H1 (cell line): Measurements from ENCODE around the gene KRT37. TPM values are rescaled to one million over a fixed set of nuclear protein-coding genes. Genes with fewer than 3 reads are reported as not detected.

Source experiments
- CTCF ChIA-PET: fragments of 300-600 bp; sonication (Branson Sonifier 250); formaldehyde crosslinking; loops from one replicate; lab custom pipeline; 2021; ENCODE audit not compliant: partially characterized antibody; lab: Charles Lee
- POLR2A ChIA-PET: fragments of 300-600 bp; sonication (Branson Sonifier 250); formaldehyde crosslinking; loops from one replicate; lab custom pipeline; 2021; ENCODE audit warnings: inconsistent platforms; ENCODE audit not compliant: partially characterized antibody; lab: Charles Lee
- DNase-seq, 2 experiments: peaks; one replicate each; pipeline versions ENCODE4 v3.0.0 to v3.0.0-alpha.2; 2010 to 2022; ENCODE audit warnings: low spot score in 2 of 2, low read depth in 1 of 2, mixed read lengths in 1 of 2
- FAIRE-seq: peaks from 2 replicates; lab custom pipeline; 2011; peaks lifted over from hg19 to GRCh38; lab: Jason Lieb, UNC
- H2AFZ ChIP-seq: 2 replicates; pipeline ENCODE4 v1.8.1; 2012; ENCODE audit warnings: low read length, inconsistent platforms
- H2AK5ac ChIP-seq: 2 replicates; pipeline ENCODE4 v1.6.1; 2013; ENCODE audit warnings: low read depth, low read length
- H2BK120ac ChIP-seq: replicated peaks from 2 replicates; pipeline ENCODE3; 2013; ENCODE audit warnings: low read depth, low read length, inconsistent platforms
- H2BK12ac ChIP-seq: 2 replicates; pipeline ENCODE4 v1.6.1; 2013; ENCODE audit warnings: low read depth, low read length
- H2BK15ac ChIP-seq: 2 replicates; pipeline ENCODE4 v1.6.1; 2013; ENCODE audit warnings: low read length
- H2BK20ac ChIP-seq: 2 replicates; pipeline ENCODE4 v1.6.1; 2013; ENCODE audit warnings: low read length
- H2BK5ac ChIP-seq: 2 replicates; pipeline ENCODE4 v1.6.1; 2013; ENCODE audit warnings: low read depth, low read length
- H3K14ac ChIP-seq: 2 replicates; pipeline ENCODE4 v1.6.1; 2013; ENCODE audit warnings: inconsistent platforms; ENCODE audit not compliant: insufficient read length
- H3K18ac ChIP-seq: 2 replicates; pipeline ENCODE4 v1.6.1; 2013; ENCODE audit warnings: low read length; ENCODE audit errors: extremely low read depth
- H3K23ac ChIP-seq: 2 replicates; pipeline ENCODE4 v1.6.1; 2013; ENCODE audit warnings: inconsistent platforms; ENCODE audit not compliant: insufficient read length
- H3K23me2 ChIP-seq: 2 replicates; pipeline ENCODE4 v1.6.1; 2013; ENCODE audit warnings: low read depth, low read length
- H3K27ac ChIP-seq: 2 replicates; pipeline ENCODE4 v1.6.1; 2011; ENCODE audit warnings: low read depth, low read length, inconsistent platforms
- H3K27me3 ChIP-seq, 4 experiments: replicated peaks in 1 of 4; 1 replicate in 1 of 4; 2 replicates in 3 of 4; pipeline versions ENCODE4 v1.6.1 to v1.8.1; 2011 to 2013; ENCODE audit warnings: low read length in 3 of 4, mild to moderate bottlenecking in 3 of 4, inconsistent platforms in 2 of 4, mixed read lengths in 2 of 4, moderate library complexity in 1 of 4; ENCODE audit not compliant: control insufficient read depth in 3 of 4, insufficient read depth in 3 of 4; ENCODE audit errors: extremely low read depth in 1 of 4
- H3K36me3 ChIP-seq, 4 experiments: 2 replicates each; pipeline versions ENCODE4 v1.6.1 to v1.8.1; 2011 to 2013; ENCODE audit warnings: mild to moderate bottlenecking in 4 of 4, low read length in 3 of 4, moderate library complexity in 2 of 4, control low read depth in 1 of 4, inconsistent platforms in 1 of 4; ENCODE audit not compliant: insufficient read depth in 4 of 4, control insufficient read depth in 2 of 4
- H3K4ac ChIP-seq: replicated peaks from 2 replicates; pipeline ENCODE3; 2013; ENCODE audit warnings: low read length, low read depth, mixed read lengths, inconsistent platforms; ENCODE audit not compliant: insufficient read length
- H3K4me1 ChIP-seq, 4 experiments: replicated peaks in 1 of 4; 1 replicate in 1 of 4; 2 replicates in 3 of 4; pipeline versions ENCODE4 v1.6.1 to v1.8.1; 2011 to 2013; ENCODE audit warnings: low read length in 3 of 4, inconsistent platforms in 2 of 4, mixed read lengths in 1 of 4; ENCODE audit not compliant: insufficient read depth in 4 of 4, control insufficient read depth in 3 of 4
- H3K4me2 ChIP-seq, 2 experiments: 2 replicates each; pipeline versions ENCODE4 v1.6.1 to v1.8.1; 2011 to 2013; ENCODE audit warnings: low read depth in 2 of 2, low read length in 2 of 2, control low read depth in 1 of 2, inconsistent platforms in 1 of 2, mild to moderate bottlenecking in 1 of 2; ENCODE audit not compliant: insufficient read depth in 1 of 2
- H3K4me3 ChIP-seq, 4 experiments: fragments of 200-600, 300-600 bp in 1 of 4; sonication (generic), shearing (Covaris generic), sonication (Bioruptor Twin) in 1 of 4; 2 replicates each; pipeline versions ENCODE4 v1.5.1 to v1.8.1; 2011 to 2016; ENCODE audit warnings: low read length in 4 of 4, low read depth in 3 of 4, control low read depth in 2 of 4, inconsistent platforms in 2 of 4, mild to moderate bottlenecking in 2 of 4, mixed read lengths in 1 of 4, moderate library complexity in 1 of 4; ENCODE audit not compliant: insufficient read depth in 2 of 4; ENCODE audit errors: extremely low read depth in 1 of 4
- H3K56ac ChIP-seq: replicated peaks from 2 replicates; pipeline ENCODE3; 2013; ENCODE audit warnings: low read depth, mild to moderate bottlenecking, mixed read lengths, low read length, inconsistent platforms; ENCODE audit not compliant: insufficient read length
- H3K79me1 ChIP-seq: 2 replicates; pipeline ENCODE4 v1.6.1; 2013; ENCODE audit warnings: low read depth, low read length, control low read depth
- H3K79me2 ChIP-seq, 2 experiments: 2 replicates each; pipeline versions ENCODE4 v1.6.1 to v1.8.1; 2012 to 2013; ENCODE audit warnings: low read length in 2 of 2, mild to moderate bottlenecking in 2 of 2, inconsistent platforms in 1 of 2; ENCODE audit not compliant: insufficient read depth in 2 of 2, control insufficient read depth in 1 of 2
- H3K9ac ChIP-seq, 4 experiments: replicated peaks in 1 of 4; 1 replicate in 1 of 4; 2 replicates in 3 of 4; pipeline versions ENCODE4 v1.6.1 to v1.8.1; 2011 to 2013; ENCODE audit warnings: low read depth in 3 of 4, low read length in 3 of 4, control low read depth in 2 of 4, mild to moderate bottlenecking in 2 of 4, moderate library complexity in 2 of 4, inconsistent platforms in 1 of 4; ENCODE audit errors: extremely low read depth in 1 of 4
- H3K9me3 ChIP-seq, 2 experiments: 2 replicates each; pipeline versions ENCODE4 v1.6.1 to v1.8.1; 2012 to 2013; ENCODE audit warnings: mild to moderate bottlenecking in 2 of 2, moderate library complexity in 2 of 2, control low read depth in 1 of 2, inconsistent platforms in 1 of 2, low read depth in 1 of 2, low read length in 1 of 2, mixed read lengths in 1 of 2; ENCODE audit not compliant: insufficient read depth in 2 of 2
- H4K20me1 ChIP-seq, 2 experiments: replicated peaks in 1 of 2; 2 replicates each; pipeline versions ENCODE3 to v1.8.1; 2011 to 2013; ENCODE audit warnings: inconsistent platforms in 2 of 2, low read length in 2 of 2, mild to moderate bottlenecking in 1 of 2; ENCODE audit not compliant: insufficient read depth in 2 of 2, control insufficient read depth in 1 of 2
- H4K5ac ChIP-seq: 2 replicates; pipeline ENCODE4 v1.6.1; 2013; ENCODE audit warnings: low read length, low read depth, mixed read lengths, inconsistent platforms; ENCODE audit not compliant: insufficient read length
- H4K8ac ChIP-seq: 2 replicates; pipeline ENCODE4 v1.8.0; 2013; ENCODE audit warnings: mild to moderate bottlenecking, moderate library complexity, low read length, inconsistent platforms; ENCODE audit not compliant: insufficient read depth; ENCODE audit errors: extremely low read depth
- H4K91ac ChIP-seq: replicated peaks from 2 replicates; pipeline ENCODE3; 2013; ENCODE audit warnings: low read length, mixed read lengths, inconsistent platforms; ENCODE audit not compliant: insufficient read length
- EP300 ChIP-seq, 2 experiments: IDR thresholded peaks; 1 replicate in 1 of 2; 2 replicates in 1 of 2; pipeline ENCODE4 v1.6.1; 2011 to 2012; ENCODE audit warnings: low read depth in 2 of 2, low read length in 2 of 2, mild to moderate bottlenecking in 2 of 2, borderline replicate concordance in 1 of 2, inconsistent platforms in 1 of 2, moderate library complexity in 1 of 2
- SIN3A ChIP-seq, 2 experiments: IDR thresholded peaks in 1 of 2; conservative IDR thresholded peaks in 1 of 2; 2 replicates each; pipeline ENCODE4 v1.6.1; 2011 to 2012; ENCODE audit warnings: low read length in 2 of 2, improper control_type of control experiment in 1 of 2, low read depth in 1 of 2, mild to moderate bottlenecking in 1 of 2
- WGBS, 2 experiments: shearing (Covaris generic) in 1 of 2; methylation state at CpG; one replicate each; pipeline versions ENCODE4 v1.1.6 to v1.1.7; 2013 to 2015; ENCODE audit warnings: low lambda C conversion rate in 2 of 2, mixed read lengths in 2 of 2, inconsistent platforms in 1 of 2, low coverage in 1 of 2, missing lambda C conversion rate in 1 of 2; ENCODE audit not compliant: insufficient replicate concordance in 2 of 2, insufficient coverage in 1 of 2, insufficient read length in 1 of 2; ENCODE audit errors: extremely low coverage in 1 of 2, missing lambda C conversion rate in 1 of 2; 5-methylcytosine and 5-hydroxymethylcytosine counted together
- polyA plus RNA-seq, 7 experiments: library from polyadenylated mRNA; depleted of rRNA in 3 of 7; stranded (reverse) in 5 of 7; unstranded in 2 of 7; fragments of >200 nt in 5 of 7; fragments of 200-250 nt in 2 of 7; gene quantifications; 1 replicate in 5 of 7; 2 replicates in 1 of 7; 4 replicates in 1 of 7; pipeline versions ENCODE4 v1.2.1 to v1.2.3, GENCODE V29; 2011 to 2013; ENCODE audit warnings: missing spikeins in 2 of 7, mixed read lengths in 2 of 7
- total RNA-seq: library from RNA; stranded (reverse); fragmentation: NEBNext Ultra II Directional; extraction: Animal tissue kit (Norgen Biotek cat#: 25700); gene quantifications from 2 replicates; pipeline ENCODE4 v1.2.1, GENCODE V29; 2021
- TF ChIP-seq, protein P1 (sequence below): IDR thresholded peaks from 2 replicates; pipeline ENCODE4 v1.6.1; 2012; ENCODE audit warnings: low read length, inconsistent platforms

The KRT37 gene
- total and polyA plus RNA-seq, 2 of the 8 experiments (the other 6 are each of a cell fraction or from before 2014, with no cell fraction given): not detected

DNA sequence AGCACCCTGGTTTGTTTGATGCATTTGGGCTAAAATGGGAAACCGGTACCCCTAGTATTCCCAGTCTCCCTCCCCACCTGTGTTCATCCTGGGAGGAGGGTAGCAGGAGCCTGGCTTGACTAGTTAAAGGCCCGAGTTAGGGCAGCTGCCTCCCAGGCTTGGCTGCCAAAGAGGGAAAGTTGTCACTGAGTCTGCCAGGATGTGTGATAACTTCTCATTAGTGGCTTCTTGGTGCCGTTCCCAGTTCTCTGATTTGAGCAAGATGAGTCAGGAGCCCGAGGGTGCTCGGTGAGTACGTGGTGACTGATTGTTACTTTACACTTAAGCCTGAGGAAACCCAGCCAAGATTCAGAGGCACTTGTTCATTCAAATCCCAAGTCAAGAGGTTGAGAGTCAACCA lies 40.3 kb upstream of the KRT37 start:
- Histone ChIP-seq H2BK20ac (no peak overlapping the region), H2BK120ac (no peak overlapping the region), H3K9me3 (no peaks in the 10 kb centered on the region; a peak in 1 of 4 replicates), H3K4ac (no peak overlapping the region), H3K18ac (no peak overlapping the region), H3K79me2 (no peaks in the 10 kb centered on the region), H3K9ac (no peak overlapping the region), H3K4me1 (no peaks in the 10 kb centered on the region), H2AK5ac (no peak overlapping the region), H3K56ac (no peak overlapping the region), H2BK15ac (no peak overlapping the region), H3K14ac (no peak overlapping the region), H4K8ac (no peak overlapping the region), H3K27ac (no peak overlapping the region), H3K23ac (no peak overlapping the region), H2AFZ (no peak overlapping the region), H2BK5ac (no peak overlapping the region), H3K79me1 (no peaks in the 10 kb centered on the region), H3K23me2 (no peaks in the 10 kb centered on the region), H3K27me3 (no peaks in the 10 kb centered on the region), H3K36me3 (no peaks in the 10 kb centered on the region), H2BK12ac (no peak overlapping the region), H3K4me3 (no peak overlapping the region), H4K5ac (no peak overlapping the region), H4K91ac (no peak overlapping the region), H4K20me1 (no peaks in the 10 kb centered on the region), H3K4me2 (no peak overlapping the region)
- ChIA-PET POLR2A (interaction anchor here (0.6 kb wide), 1 partner anchor 81 kb away, joined by 3 read pairs; no protein-coding TSS in a partner anchor), CTCF (interaction anchor here (0.9 to 2.0 kb wide), 2 partner anchors 17 to 22 kb away, joined by 3 to 5 read pairs; no protein-coding TSS in a partner anchor)
- FAIRE-seq (no peak), DNase-seq (no peak)
- TF ChIP-seq SIN3A (conservative IDR thresholded peaks at IDR 0.05 in 1 of 2, IDR thresholded peaks at IDR 0.05 in 1 of 2; ENCODE audit: low read depth in 1 of 2, low read length in 2 of 2) (no peak), EP300 (IDR thresholded peaks at IDR 0.05; ENCODE audit: borderline replicate concordance in 1 of 2, low read depth in 2 of 2, low read length in 2 of 2) (no peak)
- TF ChIP-seq, protein P1, sequence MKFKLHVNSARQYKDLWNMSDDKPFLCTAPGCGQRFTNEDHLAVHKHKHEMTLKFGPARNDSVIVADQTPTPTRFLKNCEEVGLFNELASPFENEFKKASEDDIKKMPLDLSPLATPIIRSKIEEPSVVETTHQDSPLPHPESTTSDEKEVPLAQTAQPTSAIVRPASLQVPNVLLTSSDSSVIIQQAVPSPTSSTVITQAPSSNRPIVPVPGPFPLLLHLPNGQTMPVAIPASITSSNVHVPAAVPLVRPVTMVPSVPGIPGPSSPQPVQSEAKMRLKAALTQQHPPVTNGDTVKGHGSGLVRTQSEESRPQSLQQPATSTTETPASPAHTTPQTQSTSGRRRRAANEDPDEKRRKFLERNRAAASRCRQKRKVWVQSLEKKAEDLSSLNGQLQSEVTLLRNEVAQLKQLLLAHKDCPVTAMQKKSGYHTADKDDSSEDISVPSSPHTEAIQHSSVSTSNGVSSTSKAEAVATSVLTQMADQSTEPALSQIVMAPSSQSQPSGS: no peak
- WGBS, 2 experiments: 92% methylated on average over 6 of the region's 6 CpGs; no CpG with 5 or more reads in 1 of the 2 experiments
